Amniotic stem cell (primary cell): ENCODE data around the gene CHRND.
"Not testable (repeated sequence)": the region's sequence is repeated elsewhere in the genome, so short reads cannot be mapped to it uniquely, and the experiment has no call there.

ENCODE experiments used
- DNase-seq: peaks from one replicate; lab custom pipeline; 2025; lab: John Stamatoyannopoulos, UW

Gene CHRND

DNA sequence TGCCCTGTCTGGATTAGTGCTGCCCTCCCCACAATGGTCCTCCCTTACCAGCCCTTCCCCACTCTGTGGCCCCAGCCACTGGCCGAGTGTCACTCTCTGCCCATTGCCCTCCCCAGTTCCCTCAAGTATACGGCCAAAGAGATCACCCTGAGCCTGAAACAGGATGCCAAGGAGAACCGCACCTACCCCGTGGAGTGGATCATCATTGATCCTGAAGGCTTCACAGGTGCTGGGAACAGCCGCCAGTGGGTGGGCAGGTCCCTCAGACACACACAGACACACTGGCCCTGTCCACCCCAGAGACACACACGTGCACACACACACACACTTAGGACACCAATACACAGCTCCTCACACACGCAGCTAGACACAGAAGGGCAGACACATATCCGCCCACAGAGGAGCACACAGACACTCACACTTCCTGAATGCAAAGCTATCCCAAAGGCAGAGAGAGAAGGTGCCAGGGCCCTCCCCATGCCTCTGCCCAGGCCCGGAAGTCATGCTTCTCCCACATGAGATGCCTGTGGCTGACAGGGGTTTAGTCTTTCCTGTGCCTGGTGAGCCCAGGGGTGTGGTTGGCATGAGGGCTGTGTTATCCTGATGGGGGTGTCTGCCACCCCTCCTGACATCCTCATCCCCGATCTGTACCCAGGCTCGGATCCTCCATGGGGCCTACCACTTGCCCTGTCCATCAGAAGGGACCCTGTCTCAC lies 2.9 kb downstream of the CHRND start:
- DNase-seq, result no peak

DNA sequence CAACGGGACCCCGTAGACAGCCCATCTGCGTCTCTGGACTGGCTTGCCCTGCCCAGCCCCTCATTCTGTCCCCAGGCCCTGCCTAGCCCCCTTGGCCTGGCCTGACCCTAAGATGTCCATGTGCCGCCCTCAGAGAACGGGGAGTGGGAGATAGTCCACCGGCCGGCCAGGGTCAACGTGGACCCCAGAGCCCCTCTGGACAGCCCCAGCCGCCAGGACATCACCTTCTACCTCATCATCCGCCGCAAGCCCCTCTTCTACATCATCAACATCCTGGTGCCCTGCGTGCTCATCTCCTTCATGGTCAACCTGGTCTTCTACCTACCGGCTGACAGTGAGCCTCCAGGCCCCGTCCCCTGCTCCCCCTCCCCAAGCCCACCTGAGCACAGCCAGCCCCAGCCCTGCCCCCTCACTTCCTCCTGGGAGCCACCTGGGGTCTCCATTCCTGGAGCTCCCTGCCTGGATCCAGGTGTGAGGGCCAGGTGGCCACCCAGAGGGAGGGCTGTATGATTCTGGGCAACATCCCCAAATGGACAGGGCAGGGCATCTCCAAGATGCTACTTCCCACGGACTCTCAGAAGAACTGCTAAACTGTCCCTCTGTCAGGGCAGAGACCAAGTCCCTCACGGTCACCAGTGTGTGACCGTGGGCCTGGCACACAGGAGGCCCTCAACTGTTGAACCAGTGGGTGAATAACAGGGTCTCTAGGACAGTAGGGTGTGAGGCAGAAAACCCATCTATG lies 4.0 kb downstream of the CHRND start:
- DNase-seq, result no peak

DNA sequence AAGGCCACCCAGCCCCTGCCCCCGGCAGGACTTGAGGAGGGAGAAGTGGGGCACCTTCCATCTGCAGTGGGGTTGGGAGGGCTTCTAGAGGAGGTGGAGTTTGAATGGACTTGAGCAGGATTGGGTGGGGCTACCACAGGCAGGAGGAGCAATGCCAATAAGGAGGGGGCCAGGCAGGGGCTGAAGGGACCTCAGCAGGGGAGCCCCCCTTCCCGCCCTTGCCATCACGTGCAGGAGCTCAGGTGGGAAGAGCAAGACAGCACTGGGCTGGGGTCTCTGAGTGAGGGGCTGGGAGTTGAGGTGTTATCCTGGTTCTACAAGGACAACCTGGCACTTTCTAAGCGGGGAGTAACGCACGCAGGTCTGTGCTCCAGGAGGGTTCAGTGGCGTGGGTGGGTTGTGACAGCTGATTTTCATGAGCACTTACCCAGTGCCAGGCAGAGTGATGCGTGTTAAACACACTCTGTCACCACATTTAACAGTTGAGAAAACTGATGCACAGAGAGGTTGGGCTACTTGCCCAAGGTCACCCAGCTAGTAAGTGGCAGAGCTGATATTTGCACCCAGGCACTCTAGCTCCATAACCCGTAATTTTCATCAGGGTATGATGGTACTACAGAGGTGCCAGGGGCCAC lies 4.8 kb downstream of the CHRND start:
- no peak for DNase-seq

DNA sequence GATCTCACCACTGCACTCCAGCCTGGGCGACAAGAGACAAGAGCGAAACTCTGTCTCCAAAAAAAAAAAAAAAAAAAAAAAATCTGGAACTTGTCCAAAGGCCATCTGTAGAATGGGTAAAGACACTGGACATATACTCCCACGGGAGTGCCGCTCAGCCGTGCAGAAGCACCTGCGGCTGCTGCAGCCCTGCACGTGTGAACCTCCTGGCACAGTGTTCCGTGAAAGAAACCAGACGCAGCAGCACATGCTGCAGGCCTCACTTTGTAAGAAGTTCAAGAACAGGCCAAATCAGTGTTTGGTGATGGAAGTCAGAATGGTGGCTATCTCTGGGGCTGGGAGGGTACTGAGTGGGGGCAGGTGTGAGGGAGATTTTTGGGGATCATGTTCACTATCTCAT lies 6.5 kb downstream of the CHRND start:
- DNase-seq, result no peak

DNA sequence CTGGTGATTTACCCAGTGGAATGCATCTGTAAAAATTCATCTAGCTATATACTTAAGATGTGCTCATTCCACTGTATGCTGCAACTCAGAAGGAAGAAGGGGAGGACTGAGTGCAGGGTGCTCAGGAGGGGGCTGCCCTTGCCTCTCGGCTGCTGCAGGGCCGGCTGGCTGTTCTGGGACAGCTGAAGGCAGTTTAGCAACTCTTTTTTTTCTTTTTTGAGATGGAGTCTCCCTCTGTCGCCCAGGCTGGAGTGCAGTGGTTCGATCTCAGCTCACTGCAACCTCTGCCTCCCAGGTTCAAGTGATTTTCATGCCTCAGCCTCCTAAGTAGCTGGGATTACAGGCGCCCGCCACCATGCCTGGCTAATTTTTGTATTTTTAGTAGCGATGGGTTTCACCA lies 6.9 kb downstream of the CHRND start:
- not testable (repeated sequence) for DNase-seq

DNA sequence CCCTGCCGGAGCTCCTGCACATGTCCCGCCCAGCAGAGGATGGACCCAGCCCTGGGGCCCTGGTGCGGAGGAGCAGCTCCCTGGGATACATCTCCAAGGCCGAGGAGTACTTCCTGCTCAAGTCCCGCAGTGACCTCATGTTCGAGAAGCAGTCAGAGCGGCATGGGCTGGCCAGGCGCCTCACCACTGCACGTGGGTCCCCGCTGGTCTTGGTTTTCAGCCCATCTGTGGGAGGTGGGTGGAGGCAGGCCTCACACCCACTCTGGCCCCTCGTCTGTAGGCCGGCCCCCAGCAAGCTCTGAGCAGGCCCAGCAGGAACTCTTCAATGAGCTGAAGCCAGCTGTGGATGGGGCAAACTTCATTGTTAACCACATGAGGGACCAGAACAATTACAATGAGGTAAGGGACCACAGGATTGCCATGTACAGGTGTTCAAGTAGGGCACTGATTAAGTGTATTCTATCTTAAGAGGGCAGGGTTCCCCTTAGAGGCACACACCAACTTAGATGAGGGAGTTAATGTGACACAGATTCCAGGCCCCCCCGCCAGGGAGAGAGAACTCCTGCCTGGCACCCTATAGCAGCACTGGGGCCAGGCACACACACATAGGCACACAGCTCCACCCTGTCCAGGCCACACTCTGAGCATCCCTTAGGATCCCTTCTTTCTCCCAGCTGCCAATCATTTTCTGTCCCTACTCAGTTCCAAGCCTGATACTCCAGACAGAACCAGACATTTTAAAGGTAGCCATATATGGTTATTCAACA lies 8.2 kb downstream of the CHRND start:
- no peak for DNase-seq

DNA sequence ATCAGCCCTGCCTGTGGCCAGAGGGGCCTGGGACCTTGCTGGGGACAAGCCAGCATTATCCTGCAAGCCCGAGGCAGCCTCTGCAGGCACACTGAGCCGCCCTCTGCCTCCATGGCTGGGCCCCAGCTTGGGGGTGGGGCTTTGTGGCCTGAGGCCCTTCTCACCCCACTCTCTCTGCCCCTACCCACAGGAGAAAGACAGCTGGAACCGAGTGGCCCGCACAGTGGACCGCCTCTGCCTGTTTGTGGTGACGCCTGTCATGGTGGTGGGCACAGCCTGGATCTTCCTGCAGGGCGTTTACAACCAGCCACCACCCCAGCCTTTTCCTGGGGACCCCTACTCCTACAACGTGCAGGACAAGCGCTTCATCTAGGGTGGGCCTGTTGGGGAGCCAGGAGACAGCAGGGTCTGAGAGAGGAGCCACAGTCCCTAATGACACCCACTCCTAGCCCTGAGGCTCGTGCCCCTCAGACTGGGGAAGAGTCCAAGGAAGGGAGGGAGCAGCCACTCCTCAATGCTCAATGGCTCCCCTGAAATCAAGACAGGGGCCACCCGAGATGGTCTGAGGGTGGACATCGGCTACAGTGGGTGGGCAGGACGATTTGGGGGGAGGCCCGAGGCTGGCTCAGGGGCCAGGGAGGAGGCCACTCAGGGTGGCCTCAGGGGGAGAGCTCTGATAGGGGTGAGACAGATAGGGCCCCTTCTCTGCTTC lies 9.1 kb downstream of the CHRND start:
- DNase-seq, result no peak

DNA sequence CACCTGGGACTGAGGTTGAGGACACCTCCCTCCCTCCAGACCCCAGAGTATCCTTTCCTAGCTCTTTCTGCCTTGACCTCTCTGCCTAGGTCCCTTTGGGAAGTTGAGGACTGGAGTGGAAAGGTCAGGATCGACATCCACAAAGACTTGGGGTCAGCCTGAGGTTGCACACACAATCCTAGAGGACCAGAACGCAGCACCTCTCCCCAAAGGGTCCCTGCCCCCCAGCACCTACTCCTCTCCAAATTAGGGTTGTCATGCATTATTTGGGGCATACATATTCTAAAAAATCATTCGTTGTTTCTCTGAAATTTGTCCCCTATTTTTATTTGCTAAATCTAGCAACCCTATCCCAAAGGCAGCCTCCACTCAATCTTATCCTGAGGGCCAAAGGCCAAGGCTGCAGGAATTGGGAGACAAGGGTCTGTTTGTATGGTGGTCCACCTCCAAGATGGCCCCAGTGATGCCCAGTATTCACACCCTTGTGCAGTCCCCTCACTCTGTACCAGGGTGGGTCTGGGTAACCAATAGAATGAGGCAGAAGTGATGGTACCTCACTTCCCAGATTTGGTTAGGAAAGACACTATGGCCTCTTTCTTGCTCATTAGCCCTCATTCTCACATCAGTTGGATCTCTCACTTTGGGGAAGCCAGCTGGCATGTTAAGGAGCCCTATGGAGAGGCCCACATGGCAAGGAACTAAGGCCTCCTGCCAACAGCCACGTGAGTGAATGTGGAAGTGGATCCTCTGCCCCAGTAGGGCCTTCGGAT lies 10.0 kb downstream of the CHRND start:
- DNase-seq, result no peak

DNA sequence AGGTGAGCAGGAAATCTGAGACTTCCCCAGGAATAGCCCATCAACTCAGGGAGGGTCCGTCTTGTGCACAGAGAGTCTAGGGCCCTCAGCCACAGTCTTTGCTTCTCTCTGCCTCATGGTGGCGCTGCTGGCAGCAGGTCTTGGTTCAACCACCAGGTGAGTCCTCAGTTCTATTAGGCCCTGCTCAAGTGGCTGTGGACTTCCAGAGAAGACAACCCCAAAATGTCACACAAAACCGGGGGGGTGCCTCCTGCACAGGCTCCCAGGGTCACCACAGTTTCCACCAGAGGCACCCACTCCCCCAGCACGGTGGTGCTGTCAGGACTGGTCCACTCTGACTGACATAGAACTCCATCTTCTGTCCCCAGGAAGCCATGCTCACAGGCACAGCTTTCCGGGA lies 11.1 kb downstream of the CHRND start:
- DNase-seq, result no peak

GRCh38 chr2:232537499-232537898 lies 11.5 kb downstream of the CHRND start:
- DNase-seq, result no peak

DNA sequence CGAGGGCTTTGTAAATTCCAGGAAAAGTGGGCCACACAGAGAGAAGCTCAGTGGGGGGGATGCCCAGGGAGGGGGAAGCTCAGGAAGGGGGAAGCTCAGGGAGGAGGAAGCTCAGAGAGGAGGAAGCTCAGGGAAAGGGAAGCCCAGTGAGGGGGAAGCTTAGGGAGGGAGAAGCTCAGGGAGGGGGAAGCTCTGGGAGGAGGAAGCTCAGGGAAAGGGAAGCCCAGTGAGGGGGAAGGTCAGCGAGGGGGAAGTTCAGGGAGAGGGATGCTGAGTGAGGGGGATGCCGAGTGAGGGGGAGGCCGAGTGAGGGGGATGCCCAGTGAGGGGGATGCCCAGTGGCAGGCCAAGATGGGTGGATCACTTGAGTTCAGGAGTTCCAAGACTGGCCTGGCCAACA lies 12.7 kb downstream of the CHRND start:
- no peak for DNase-seq

DNA sequence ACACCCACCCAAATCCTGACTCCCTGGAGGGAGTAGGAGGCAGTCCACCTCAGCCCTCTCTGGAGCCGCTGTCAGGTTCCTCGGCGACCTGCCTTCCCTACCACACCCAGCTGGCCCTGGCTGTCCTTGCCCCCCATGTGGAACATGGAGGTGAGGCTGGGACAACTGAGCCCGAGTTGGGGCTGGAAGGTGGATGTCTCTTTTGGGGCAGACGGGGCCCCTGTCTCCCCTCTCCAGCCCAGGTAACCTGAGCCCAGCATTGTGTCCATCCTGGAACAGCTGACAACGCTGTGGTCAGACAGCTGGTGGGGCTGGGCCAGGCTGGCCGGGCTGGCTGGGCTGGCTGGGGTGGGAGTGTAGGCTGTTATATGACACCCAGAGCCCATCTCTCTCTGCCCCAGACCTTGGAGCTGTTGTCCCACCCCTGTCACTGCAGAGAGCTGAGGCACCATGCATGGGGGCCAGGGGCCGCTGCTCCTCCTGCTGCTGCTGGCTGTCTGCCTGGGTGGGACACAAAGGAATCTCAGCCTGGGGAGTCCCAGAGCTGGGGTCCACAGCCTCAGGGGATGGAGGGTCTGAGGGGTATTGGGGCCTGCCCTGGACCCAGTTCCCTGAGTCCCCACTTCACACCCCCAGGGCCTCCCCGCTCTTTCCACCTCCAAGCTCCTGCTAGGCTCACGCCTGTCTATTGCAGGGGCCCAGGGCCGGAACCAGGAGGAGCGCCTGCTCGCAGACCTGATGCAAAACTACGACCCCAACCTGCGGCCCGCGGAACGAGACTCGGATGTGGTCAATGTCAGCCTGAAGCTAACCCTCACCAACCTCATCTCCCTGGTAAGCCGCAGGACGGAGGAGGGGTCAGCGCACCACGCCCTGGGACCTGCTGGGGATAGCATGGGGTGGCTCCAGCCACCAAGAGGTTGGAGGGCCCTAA lies 13.6 kb downstream of the CHRND start, which contains the start of gene CHRNG:
CHRNG (plus strand) TSS at position 395 of the 934 bp plus-strand sequence; CDS start at position 451, 56 bp downstream.
- no peak for DNase-seq

DNA sequence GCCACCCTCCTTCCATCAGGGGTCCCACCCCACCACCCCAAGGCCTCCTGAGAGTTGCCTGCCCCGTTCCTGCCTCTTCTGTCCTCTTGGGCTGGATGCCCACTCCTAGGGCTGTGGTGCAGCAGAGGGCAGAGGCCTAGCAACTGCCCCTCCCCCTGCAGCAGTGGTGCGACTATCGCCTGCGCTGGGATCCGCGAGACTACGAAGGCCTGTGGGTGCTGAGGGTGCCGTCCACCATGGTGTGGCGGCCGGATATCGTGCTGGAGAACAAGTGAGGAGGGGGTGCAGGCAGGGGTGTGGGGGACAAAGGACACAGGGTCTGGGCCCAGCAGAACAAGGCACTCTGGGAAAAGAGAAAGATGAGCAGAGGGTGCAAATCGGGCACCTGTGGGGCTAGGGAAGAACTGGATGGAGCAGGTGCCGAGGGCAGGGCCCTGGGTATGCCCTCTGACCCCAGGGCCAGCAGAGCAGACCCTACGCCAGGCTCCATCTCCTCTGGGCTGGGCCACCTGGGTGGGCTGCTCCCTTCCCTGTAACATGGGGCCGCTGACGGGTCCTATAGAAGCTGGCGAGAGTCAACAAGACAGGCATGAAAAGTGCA lies 14.6 kb downstream of the CHRND start:
- DNase-seq, result no peak

GRCh38 chr2:232541195-232541960 lies 15.4 kb downstream of the CHRND start:
- DNase-seq, result no peak

- DNase-seq, result no peak
Observed at GRCh38 chr2:232541961-232542714, 16.2 kb downstream of the CHRND start.

DNA sequence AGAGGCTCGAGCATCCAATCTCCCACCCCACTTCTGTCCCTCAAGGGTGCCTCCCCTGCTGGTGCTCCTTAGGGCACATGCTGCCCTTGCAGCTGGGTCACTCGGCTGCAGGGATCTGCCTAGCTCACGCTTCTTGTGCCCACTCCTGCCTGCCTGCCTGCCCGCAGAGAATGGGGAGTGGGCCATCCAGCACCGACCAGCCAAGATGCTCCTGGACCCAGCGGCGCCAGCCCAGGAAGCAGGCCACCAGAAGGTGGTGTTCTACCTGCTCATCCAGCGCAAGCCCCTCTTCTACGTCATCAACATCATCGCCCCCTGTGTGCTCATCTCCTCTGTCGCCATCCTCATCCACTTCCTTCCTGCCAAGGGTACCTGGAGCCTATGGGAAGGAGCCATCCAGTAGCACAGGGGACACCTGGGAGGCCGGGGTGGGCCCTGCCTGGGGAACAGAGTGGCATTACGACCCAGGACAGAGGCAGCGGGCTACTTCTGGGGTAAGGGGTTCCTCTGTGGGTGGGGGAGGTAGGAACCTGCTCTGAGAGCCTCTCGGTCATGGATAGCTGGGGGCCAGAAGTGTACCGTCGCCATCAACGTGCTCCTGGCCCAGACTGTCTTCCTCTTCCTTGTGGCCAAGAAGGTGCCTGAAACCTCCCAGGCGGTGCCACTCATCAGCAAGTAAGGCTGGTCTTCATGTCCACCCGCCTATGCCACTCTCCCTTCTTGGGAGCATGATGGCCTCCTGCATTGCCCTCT lies 16.9 kb downstream of the CHRND start:
- no peak for DNase-seq

- no peak for DNase-seq
Observed at GRCh38 chr2:232543491-232543890, 17.5 kb downstream of the CHRND start.
